ENCODE results near the gene MEGF11. TPM values are rescaled to one million over a fixed set of nuclear protein-coding genes. Genes with fewer than 3 reads are reported as not detected.

The MEGF11 gene
- total RNA-seq, 2 experiments from 2014 or later = not detected

- POLR2A ChIA-PET = interaction anchor here (0.5 kb wide), 1 partner anchor 271 kb away, joined by 4 read pairs; no protein-coding TSS in a partner anchor
- CTCF ChIA-PET = no interaction called here
These were observed 334.6 kb downstream of the MEGF11 start for GRCh38 chr15:65918945-65919344.

GRCh38 chr15:65918357-65918920, 335.1 kb downstream of the MEGF11 start:
- CTCF ChIA-PET = no interaction called here
- POLR2A ChIA-PET = interaction anchor here (0.5 kb wide), 1 partner anchor 271 kb away, joined by 4 read pairs; no protein-coding TSS in a partner anchor

DNA sequence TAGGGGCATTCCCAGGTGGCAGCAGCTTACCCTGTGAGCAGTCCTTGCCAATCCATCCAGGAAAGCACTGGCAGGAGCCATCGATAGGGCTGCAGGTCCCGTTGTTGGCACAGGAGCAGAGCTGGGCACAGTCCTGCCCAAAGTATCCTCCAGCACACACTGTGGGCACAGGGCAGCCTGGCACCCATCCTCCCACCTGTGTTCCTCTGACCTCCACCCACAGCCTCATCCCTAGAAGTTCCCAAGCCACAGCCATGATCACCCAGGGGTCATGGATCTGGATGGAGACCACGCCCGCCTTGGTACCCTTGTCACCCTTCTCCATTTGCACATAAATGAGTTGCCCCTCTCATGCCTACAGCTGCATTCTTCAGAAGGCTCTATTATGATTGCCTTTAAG, 335.6 kb downstream of the MEGF11 start:
- CTCF ChIA-PET = interaction anchor here (1.1 kb wide), 1 partner anchor 49 kb away, joined by 3 read pairs; the partner anchor contains the start of gene RAB11A
- POLR2A ChIA-PET = no interaction called here

DNA sequence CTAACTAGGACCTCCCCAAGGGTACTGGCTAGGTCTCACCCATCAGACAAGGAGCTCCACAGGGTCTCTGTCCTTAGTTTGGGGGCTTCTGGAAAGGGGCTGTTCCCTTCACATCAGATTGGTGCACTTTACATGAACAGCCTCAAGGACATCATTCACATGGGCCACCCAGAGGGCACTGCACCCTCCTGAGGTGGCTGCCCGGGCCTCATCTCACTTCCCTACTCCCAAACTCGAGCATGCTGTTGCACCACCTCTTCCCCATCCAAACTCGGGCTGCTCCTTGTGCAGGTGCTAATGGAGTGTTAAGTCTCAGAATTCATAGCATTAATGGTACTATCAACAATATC, 336.2 kb downstream of the MEGF11 start:
- POLR2A ChIA-PET = interaction anchor here (0.5 kb wide), 1 partner anchor 399 kb away, joined by 5 read pairs; no protein-coding TSS in a partner anchor

DNA sequence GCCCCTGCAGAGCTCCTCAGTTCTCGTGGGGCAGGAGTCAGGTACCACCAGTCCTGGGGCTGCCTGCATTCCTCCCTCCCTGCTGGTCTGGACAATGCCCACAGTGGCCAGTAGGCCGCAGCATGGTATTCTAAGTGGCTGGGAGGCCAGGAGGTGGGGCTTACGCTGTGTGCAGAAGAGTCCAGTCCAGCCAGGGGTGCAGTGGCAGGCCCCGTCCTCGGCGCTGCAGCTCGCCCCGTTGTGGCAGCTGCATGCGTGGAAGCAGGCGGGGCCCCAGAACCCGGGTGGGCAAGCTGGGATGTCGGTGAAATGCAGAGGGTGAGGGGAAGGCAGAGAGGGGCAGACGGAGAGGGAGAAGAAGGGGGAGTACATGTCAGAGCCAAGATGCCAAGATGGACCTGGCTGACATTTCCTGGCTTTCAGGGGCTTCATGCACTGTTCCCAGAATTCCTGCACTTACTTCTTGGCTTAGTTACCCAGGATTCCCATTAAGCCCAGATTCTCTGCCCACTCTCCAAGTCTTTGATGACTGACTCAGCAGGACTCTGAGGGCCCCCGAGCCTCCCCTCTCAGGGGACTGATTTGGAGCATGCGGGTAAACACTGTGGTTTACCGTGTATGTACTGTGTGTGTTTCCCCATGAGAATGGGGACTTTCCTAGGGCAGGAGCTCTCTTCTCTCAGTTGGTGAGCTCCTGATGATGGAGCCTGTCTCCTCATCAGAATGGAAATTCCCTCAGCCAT, 336.7 kb downstream of the MEGF11 start:
- CTCF ChIA-PET = interaction anchor here (1.1 kb wide), 2 partner anchors 45 to 48 kb away, joined by 3 to 5 read pairs; partner anchors contain the start of gene RAB11A
- POLR2A ChIA-PET = interaction anchor here (0.5 kb wide), 1 partner anchor 398 kb away, joined by 5 read pairs; no protein-coding TSS in a partner anchor

More for the DNA sequence above, 336.2 kb downstream of the MEGF11 start:
- CTCF ChIA-PET = interaction anchor here (1.1 kb wide), 2 partner anchors 46 to 48 kb away, joined by 3 to 5 read pairs; partner anchors contain the start of gene RAB11A

DNA sequence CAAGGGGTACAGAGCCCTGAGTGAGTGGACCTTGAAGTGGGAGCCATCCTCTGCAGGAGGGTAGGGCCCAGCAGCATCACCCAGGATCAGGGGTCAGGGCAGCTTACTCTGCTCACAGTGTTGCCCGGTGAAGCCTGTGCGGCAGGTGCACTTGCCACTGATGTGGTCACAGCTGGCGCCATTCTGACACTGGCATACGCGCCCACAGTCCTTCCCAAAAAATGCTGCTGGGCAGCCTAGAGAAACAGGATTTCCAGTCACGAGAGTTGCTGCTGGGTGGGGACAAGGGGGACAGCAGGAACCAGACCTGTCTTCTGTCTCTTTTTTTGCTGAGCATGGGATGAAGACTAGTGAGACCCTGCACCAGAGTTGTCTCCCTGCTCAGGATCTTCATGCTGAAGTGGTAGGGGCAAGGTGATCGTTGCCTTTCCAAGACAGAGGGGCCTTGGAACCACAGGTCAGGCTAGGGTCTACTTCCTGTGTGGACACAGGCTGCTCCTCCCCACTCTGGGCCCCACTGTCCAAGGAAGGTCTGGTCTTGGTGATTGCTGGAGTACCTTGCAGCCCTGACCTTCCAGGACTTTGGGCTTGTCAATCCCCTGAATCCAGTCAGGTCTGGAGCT, 337.4 kb downstream of the MEGF11 start:
- CTCF ChIA-PET = no interaction called here
- POLR2A ChIA-PET = no interaction called here

GRCh38 chr15:65914981-65915925, 338.3 kb downstream of the MEGF11 start:
- ChIA-PET POLR2A (no interaction called here), CTCF (interaction anchor here (0.5 kb wide), 1 partner anchor 95 kb away, joined by 3 read pairs; no protein-coding TSS in a partner anchor)

DNA sequence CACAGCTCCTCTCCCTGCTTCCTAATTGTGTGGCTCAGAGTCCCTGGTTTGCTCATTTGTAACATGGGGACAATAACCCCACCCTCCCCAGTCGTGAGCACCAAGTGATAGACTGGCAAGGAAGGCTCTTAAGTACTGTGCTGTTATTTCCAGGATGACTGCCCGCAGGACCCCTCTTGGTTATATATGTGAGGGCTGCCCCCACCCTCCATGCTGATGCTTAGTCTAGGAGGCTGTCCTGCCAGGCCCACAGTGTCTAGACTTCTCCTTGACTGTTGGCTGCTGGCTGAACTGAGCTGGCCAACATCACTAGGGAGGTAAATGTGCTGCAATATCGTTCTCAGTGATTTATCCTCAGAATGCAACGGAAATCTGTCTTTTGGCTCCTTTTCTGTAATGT, 339.2 kb downstream of the MEGF11 start:
- ChIA-PET POLR2A (no interaction called here), CTCF (no interaction called here)

GRCh38 chr15:65913631-65914199, 339.8 kb downstream of the MEGF11 start:
- ChIA-PET POLR2A (no interaction called here), CTCF (no interaction called here)

GRCh38 chr15:65912235-65912634, 341.3 kb downstream of the MEGF11 start:
- ChIA-PET CTCF (no interaction called here), POLR2A (no interaction called here)

GRCh38 chr15:65910341-65910740, 343.2 kb downstream of the MEGF11 start:
- ChIA-PET CTCF (no interaction called here), POLR2A (no interaction called here)

DNA sequence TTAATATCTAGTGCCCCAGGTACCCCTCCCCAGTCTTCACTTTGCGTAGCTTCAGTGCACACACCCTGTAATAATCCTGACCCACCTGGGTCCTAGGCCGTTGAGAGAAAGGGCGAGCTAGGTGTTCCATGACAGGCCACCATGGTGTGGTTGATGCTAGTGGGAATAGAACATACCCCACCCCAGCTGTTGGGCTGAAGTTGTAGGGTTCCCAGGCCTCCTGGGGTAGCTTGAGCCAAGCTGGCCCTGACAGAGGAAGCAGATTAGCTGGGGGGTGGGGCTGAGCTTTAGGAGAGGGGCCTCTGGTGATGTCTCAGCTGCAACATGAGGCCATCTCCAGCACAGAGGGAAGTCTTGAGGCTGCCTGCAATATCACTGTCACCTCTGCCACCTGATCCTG, 343.7 kb downstream of the MEGF11 start:
- ChIA-PET POLR2A (no interaction called here), CTCF (no interaction called here)

- POLR2A ChIA-PET = no interaction called here
- CTCF ChIA-PET = no interaction called here
These were observed 344.7 kb downstream of the MEGF11 start for GRCh38 chr15:65908876-65909275.

- CTCF ChIA-PET = interaction anchor here (1.4 kb wide), 1 partner anchor 44 kb away, joined by 3 read pairs; no protein-coding TSS in a partner anchor
These were observed 345.9 kb downstream of the MEGF11 start for GRCh38 chr15:65907661-65908060.

DNA sequence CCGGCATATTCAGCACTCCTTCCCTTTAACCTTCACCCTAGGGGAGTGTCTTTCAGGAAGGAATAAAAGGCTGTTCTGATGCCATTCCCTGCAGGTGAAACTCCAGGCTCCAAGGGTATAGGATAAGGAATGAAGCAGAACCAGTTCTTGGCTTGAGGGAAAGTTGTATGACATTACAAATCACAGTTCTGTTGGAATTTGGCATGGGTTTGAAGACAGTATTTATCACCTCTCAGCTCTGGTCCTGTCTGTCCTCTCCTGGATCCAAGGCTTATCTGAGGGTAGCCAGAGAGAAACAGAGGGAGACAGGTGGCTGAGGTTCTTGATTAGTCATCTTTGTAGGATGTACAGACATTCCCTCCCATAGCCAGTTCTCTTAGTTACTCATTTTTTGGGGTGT, 347.2 kb downstream of the MEGF11 start:
- POLR2A ChIA-PET = no interaction called here
- CTCF ChIA-PET = interaction anchor here (1.4 kb wide), 1 partner anchor 43 kb away, joined by 3 read pairs; no protein-coding TSS in a partner anchor

More at GRCh38 chr15:65907661-65908060, 345.9 kb downstream of the MEGF11 start:
- POLR2A ChIA-PET = no interaction called here

GRCh38 chr15:65904301-65904700, 349.2 kb downstream of the MEGF11 start:
- CTCF ChIA-PET = interaction anchor here (1.3 kb wide), 1 partner anchor 26 kb away, joined by 4 read pairs; no protein-coding TSS in a partner anchor
- POLR2A ChIA-PET = no interaction called here

DNA sequence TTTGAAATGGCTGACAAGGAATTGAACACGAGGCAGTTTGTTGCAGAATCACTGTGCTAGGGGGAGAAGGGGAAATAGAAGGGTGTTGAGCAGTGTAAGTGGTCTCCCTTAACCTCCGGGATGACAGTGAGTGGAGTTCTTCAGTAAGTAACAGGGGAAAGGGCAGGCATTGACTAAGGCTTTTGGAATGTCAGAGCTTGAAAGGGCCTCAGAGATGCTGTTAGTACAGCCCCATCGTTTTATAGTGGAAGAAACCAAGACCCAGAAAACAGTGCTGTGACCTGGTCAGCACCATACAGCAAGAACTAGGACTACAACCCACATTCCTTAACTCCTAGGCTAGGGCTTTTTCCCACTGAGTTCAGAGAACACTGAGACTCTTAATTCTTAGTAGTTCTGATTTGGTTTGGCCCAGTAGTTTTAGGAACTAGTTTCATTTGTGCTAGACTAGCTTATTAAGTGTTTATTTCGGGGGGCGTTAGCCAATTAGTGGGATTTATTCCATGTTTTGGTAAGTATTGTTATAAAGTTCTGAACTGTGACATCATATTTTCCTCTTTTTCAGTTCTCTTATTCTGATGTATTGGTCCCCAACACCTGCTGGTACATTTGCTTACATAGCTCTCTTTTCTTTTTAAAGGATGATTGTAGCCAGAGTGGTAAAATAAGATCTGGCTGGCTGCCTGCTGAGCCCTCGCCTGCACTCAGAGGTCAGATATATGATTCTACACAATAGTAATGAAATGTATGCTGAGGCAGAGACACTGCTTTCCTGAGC, 350.1 kb downstream of the MEGF11 start:
- POLR2A ChIA-PET = no interaction called here
- CTCF ChIA-PET = interaction anchor here (1.3 kb wide), 1 partner anchor 25 kb away, joined by 4 read pairs; no protein-coding TSS in a partner anchor

- CTCF ChIA-PET = no interaction called here
These were observed 351.2 kb downstream of the MEGF11 start for GRCh38 chr15:65902373-65902772.

More at GRCh38 chr15:65902373-65902772, 351.2 kb downstream of the MEGF11 start:
- POLR2A ChIA-PET = no interaction called here
